K562 (cell line): ENCODE results near the gene SMAD7. TPM values are rescaled to one million over a fixed set of nuclear protein-coding genes. Genes with fewer than 3 reads are reported as not detected.
A peak's percentile ranks its signal among the peaks of the same experiment; 100 is the strongest.

Experiments
- ATAC-seq: fragments of 200-7000 bp; cut with Tn5 transposase; 3 replicates; pipeline ENCODE4 v1.9.1; 2020; ENCODE audit warnings: moderate library complexity
- BruUV-seq: library from RNA; stranded (reverse); fragments of 400-500 nt; replicated peaks from 2 replicates; lab custom pipeline; 2021; lab: Mats Ljungman, UMichigan
- CTCF ChIA-PET: fragments of 300-600 bp; formaldehyde crosslinking; extraction: SDS; loops from one replicate; lab custom pipeline; 2021; ENCODE audit warnings: low intra/inter-chr PET ratio; lab: Yijun Ruan, JAX
- POLR2A ChIA-PET: fragments of 300-600, 350-650 bp; sonication (Branson Sonifier 250); formaldehyde crosslinking; extraction: SDS; loops from one replicate; lab custom pipeline; 2021; ENCODE audit warnings: antibody characterized with exemption, inconsistent platforms; lab: Yijun Ruan, JAX
- DNase-seq, 4 experiments: peaks; one replicate each; pipeline versions ENCODE4 v3.0.0 to v3.0.0-alpha.2; 2011 to 2018; ENCODE audit warnings: low spot score in 3 of 4, mixed read lengths in 3 of 4; ENCODE audit errors: extremely low read depth in 1 of 4
- FAIRE-seq: peaks from 2 replicates; lab custom pipeline; 2011; peaks lifted over from hg19 to GRCh38; lab: Jason Lieb, UNC
- H2AFZ ChIP-seq: 2 replicates; pipeline ENCODE4 v1.6.0; 2011; ENCODE audit warnings: low read depth, low read length, control low read depth, inconsistent platforms
- H3K27ac ChIP-seq: fragments of 200-600 bp; 3 replicates; pipeline ENCODE4 v1.8.0; 2011; ENCODE audit warnings: low read depth, mild to moderate bottlenecking, control low read depth, inconsistent platforms, low read length, moderate library complexity, mixed read lengths; ENCODE audit errors: extremely low read depth
- H3K27me3 ChIP-seq, 2 experiments: fragments of 300-600 bp in 1 of 2; 2 replicates in 1 of 2; 3 replicates in 1 of 2; pipeline versions ENCODE4 v1.6.0 to v1.8.0; 2011; ENCODE audit warnings: inconsistent platforms in 2 of 2, low read length in 2 of 2, mild to moderate bottlenecking in 1 of 2, mixed read lengths in 1 of 2, moderate library complexity in 1 of 2; ENCODE audit not compliant: control insufficient read depth in 2 of 2, insufficient read depth in 2 of 2
- H3K36me3 ChIP-seq: fragments of 300-600 bp; 3 replicates; pipeline ENCODE4 v1.8.0; 2011; ENCODE audit warnings: mild to moderate bottlenecking, low read length, inconsistent platforms; ENCODE audit not compliant: control insufficient read depth, insufficient read depth
- H3K4me1 ChIP-seq, 2 experiments: fragments of 200-600 bp in 1 of 2; replicated peaks in 1 of 2; 2 replicates in 1 of 2; 3 replicates in 1 of 2; pipeline versions ENCODE4 v1.5.1 to v1.8.0; 2011; ENCODE audit warnings: inconsistent platforms in 2 of 2, low read length in 2 of 2, mild to moderate bottlenecking in 1 of 2, mixed read lengths in 1 of 2, moderate library complexity in 1 of 2; ENCODE audit not compliant: control insufficient read depth in 2 of 2, insufficient read depth in 2 of 2
- H3K4me2 ChIP-seq: 2 replicates; pipeline ENCODE4 v1.6.1; 2011; ENCODE audit warnings: low read length, control low read depth, inconsistent platforms, mixed read lengths; ENCODE audit not compliant: insufficient read depth
- H3K4me3 ChIP-seq: fragments of 200-600 bp; sonication (generic), shearing (Covaris generic); 2 replicates; pipeline ENCODE4 v1.5.1; 2016; ENCODE audit warnings: control low read depth, inconsistent platforms
- H3K79me2 ChIP-seq: fragments of 200-600 bp; 3 replicates; pipeline ENCODE4 v1.8.0; 2011; ENCODE audit warnings: low read length, inconsistent platforms; ENCODE audit not compliant: control insufficient read depth, insufficient read depth
- H3K9ac ChIP-seq, 2 experiments: 2 replicates each; pipeline versions ENCODE4 v1.6.0 to v1.6.1; 2011; ENCODE audit warnings: low read depth in 2 of 2, low read length in 2 of 2, control low read depth in 1 of 2, inconsistent platforms in 1 of 2, mild to moderate bottlenecking in 1 of 2, mixed read lengths in 1 of 2; ENCODE audit not compliant: insufficient read depth in 1 of 2
- H3K9me1 ChIP-seq: one replicate; pipeline ENCODE4 v1.6.0; 2011; ENCODE audit warnings: inconsistent platforms, mild to moderate bottlenecking, low read length, moderate library complexity; ENCODE audit not compliant: control insufficient read depth, insufficient read depth
- H3K9me3 ChIP-seq: replicated peaks from 2 replicates; pipeline ENCODE4 v1.5.1; 2011; ENCODE audit warnings: low read depth, low read length, inconsistent platforms; ENCODE audit not compliant: control insufficient read depth, insufficient read depth
- H4K20me1 ChIP-seq: replicated peaks from 2 replicates; pipeline ENCODE4 v1.6.1; 2011; ENCODE audit warnings: low read length, inconsistent platforms, mixed read lengths; ENCODE audit not compliant: control insufficient read depth, insufficient read depth
- MEIS2 ChIP-seq: fragments of 450-650 bp; IDR thresholded peaks from 2 replicates; pipeline ENCODE4 v1.6.1; 2014; ENCODE audit warnings: mild to moderate bottlenecking; ENCODE audit not compliant: partially characterized antibody
- ZBTB5 ChIP-seq: fragments of 450-650 bp; IDR thresholded peaks from 2 replicates; pipeline ENCODE4 v1.6.1; 2017; ENCODE audit warnings: antibody characterized with exemption
- WGBS: fragments of 100-300 bp; shearing (Covaris generic); methylation state at CpG from one replicate; pipeline ENCODE4 v1.1.6; 2016; ENCODE audit warnings: low coverage, mixed read lengths; ENCODE audit not compliant: insufficient coverage; ENCODE audit errors: missing lambda C conversion rate; 5-methylcytosine and 5-hydroxymethylcytosine counted together
- in situ Hi-C: fragments of 300-500 bp; cut with MboI; formaldehyde crosslinking; loops from 4 replicates; pipeline ENCODE4 v1.15.0; 2018; ENCODE audit warnings: inconsistent platforms, mixed read lengths
- intact Hi-C: fragments of 100-400 bp; cut with micrococcal nuclease; formaldehyde crosslinking; loops from 2 replicates; pipeline ENCODE4 v1.14.2; 2022
- polyA plus RNA-seq, 8 experiments: library from polyadenylated mRNA; depleted of rRNA in 4 of 8; stranded (reverse) in 5 of 8; unstranded in 3 of 8; fragments of >200 nt; fragmentation: Nextera tagmentation in 2 of 8; fragmentation: Illumina TruSeq in 1 of 8; extraction: Ambion mirVana in 2 of 8; extraction: Trizol in 1 of 8; gene quantifications; 2 replicates each; pipeline versions ENCODE4 v1.2.1 to v1.2.3, GENCODE V29; 2011 to 2014; ENCODE audit warnings: inconsistent platforms in 1 of 8, missing spikeins in 1 of 8
- total RNA-seq, 7 experiments: library from RNA; depleted of rRNA in 6 of 7; stranded (reverse); fragments of >200 nt in 6 of 7; fragmentation: Illumina TruSeq in 2 of 7; extraction: Trizol in 2 of 7; gene quantifications; 2 replicates each; pipeline versions ENCODE4 v1.2.1 to v1.2.3, GENCODE V29; 2011 to 2021; ENCODE audit warnings: low replicate concordance in 1 of 7
- TF ChIP-seq, protein P1 (sequence below), 2 experiments: IDR thresholded peaks; 2 replicates each; pipeline ENCODE4 v1.6.1; 2012; ENCODE audit warnings: improper control_type of control experiment in 2 of 2, low read depth in 2 of 2, low read length in 2 of 2, borderline replicate concordance in 1 of 2

Gene SMAD7
- total and polyA plus RNA-seq, 9 of the 15 experiments (the other 6 are each of a cell fraction or from before 2014, with no cell fraction given), result 0.13 to 3.0 (median 1.6) TPM

DNA sequence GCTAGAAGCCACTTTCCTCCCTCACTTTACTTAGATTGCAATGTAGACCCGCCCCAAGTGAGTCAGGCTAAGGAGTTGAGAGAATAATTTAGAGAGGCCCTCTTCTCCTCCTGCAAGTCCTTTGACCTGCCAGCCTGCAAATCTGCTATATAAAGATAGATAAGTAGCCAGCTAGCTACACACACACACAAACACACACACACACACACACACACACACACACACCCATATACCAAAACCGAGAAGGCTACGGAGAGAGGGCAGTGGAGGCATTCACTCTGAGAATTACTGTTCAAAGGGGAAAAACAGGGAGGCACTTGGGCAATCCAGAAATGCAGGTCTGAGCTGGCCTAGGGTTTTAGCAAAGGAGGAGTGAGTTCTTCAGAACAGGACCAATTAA is 23.0 kb upstream of the SMAD7 start:
- DNase-seq (no peak), FAIRE-seq (no peak), ATAC-seq (no peak)
- ChIA-PET POLR2A (interaction anchor here (1.3 kb wide), 1 partner anchor 10 kb away, joined by 5 read pairs; no protein-coding TSS in a partner anchor), CTCF (no interaction called here)
- 30% methylated on average over 3 of the region's 3 CpGs for WGBS
- Histone ChIP-seq H3K27ac (no peak overlapping the region), H3K9me3 (no peaks in the 10 kb centered on the region), H3K4me2 (no peak overlapping the region), H3K36me3 (no peaks in the 10 kb centered on the region), H3K4me1 (peaks cover 0 to 18% of the 10 kb centered on the region in 2 experiments; a peak in 3 of 5 replicates), H3K79me2 (no peaks in the 10 kb centered on the region), H3K9me1 (no peaks in the 10 kb centered on the region), H2AFZ (no peak overlapping the region), H3K9ac (no peak overlapping the region), H3K27me3 (peaks cover 0 to 3% of the 10 kb centered on the region in 2 experiments; a peak in 2 of 5 replicates), H4K20me1 (no peaks in the 10 kb centered on the region), H3K4me3 (no peak overlapping the region)
- in situ Hi-C loops (no loop called here), intact Hi-C loops (no loop called here)
- no TSS peak for BruUV-seq
- TF ChIP-seq MEIS2 (peak; percentile 3), ZBTB5 (no peak)
- TF ChIP-seq, protein P1, sequence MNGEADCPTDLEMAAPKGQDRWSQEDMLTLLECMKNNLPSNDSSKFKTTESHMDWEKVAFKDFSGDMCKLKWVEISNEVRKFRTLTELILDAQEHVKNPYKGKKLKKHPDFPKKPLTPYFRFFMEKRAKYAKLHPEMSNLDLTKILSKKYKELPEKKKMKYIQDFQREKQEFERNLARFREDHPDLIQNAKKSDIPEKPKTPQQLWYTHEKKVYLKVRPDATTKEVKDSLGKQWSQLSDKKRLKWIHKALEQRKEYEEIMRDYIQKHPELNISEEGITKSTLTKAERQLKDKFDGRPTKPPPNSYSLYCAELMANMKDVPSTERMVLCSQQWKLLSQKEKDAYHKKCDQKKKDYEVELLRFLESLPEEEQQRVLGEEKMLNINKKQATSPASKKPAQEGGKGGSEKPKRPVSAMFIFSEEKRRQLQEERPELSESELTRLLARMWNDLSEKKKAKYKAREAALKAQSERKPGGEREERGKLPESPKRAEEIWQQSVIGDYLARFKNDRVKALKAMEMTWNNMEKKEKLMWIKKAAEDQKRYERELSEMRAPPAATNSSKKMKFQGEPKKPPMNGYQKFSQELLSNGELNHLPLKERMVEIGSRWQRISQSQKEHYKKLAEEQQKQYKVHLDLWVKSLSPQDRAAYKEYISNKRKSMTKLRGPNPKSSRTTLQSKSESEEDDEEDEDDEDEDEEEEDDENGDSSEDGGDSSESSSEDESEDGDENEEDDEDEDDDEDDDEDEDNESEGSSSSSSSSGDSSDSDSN (IDR thresholded peaks at IDR 0.05; ENCODE audit: borderline replicate concordance in 1 of 2, low read depth in 2 of 2, low read length in 2 of 2), result no peak
